K562 (cell line): ENCODE data around the gene DRGX. TPM values are rescaled to one million over a fixed set of nuclear protein-coding genes. Genes with fewer than 3 reads are reported as not detected.

Experiments
- ATAC-seq: fragments of 200-7000 bp; cut with Tn5 transposase; 3 replicates; pipeline ENCODE4 v1.9.1; 2020; ENCODE audit warnings: moderate library complexity
- BruUV-seq: library from RNA; stranded (reverse); fragments of 400-500 nt; replicated peaks from 2 replicates; lab custom pipeline; 2021; lab: Mats Ljungman, UMichigan
- CTCF ChIA-PET: fragments of 300-600 bp; formaldehyde crosslinking; extraction: SDS; loops from one replicate; lab custom pipeline; 2021; ENCODE audit warnings: low intra/inter-chr PET ratio; lab: Yijun Ruan, JAX
- POLR2A ChIA-PET: fragments of 300-600, 350-650 bp; sonication (Branson Sonifier 250); formaldehyde crosslinking; extraction: SDS; loops from one replicate; lab custom pipeline; 2021; ENCODE audit warnings: antibody characterized with exemption, inconsistent platforms; lab: Yijun Ruan, JAX
- DNase-seq, 4 experiments: peaks; one replicate each; pipeline versions ENCODE4 v3.0.0 to v3.0.0-alpha.2; 2011 to 2018; ENCODE audit warnings: low spot score in 3 of 4, mixed read lengths in 3 of 4; ENCODE audit errors: extremely low read depth in 1 of 4
- FAIRE-seq: peaks from 2 replicates; lab custom pipeline; 2011; peaks lifted over from hg19 to GRCh38; lab: Jason Lieb, UNC
- H2AFZ ChIP-seq: 2 replicates; pipeline ENCODE4 v1.6.0; 2011; ENCODE audit warnings: low read depth, low read length, control low read depth, inconsistent platforms
- H3K27ac ChIP-seq: fragments of 200-600 bp; 3 replicates; pipeline ENCODE4 v1.8.0; 2011; ENCODE audit warnings: low read depth, mild to moderate bottlenecking, control low read depth, inconsistent platforms, low read length, moderate library complexity, mixed read lengths; ENCODE audit errors: extremely low read depth
- H3K27me3 ChIP-seq, 2 experiments: fragments of 300-600 bp in 1 of 2; 2 replicates in 1 of 2; 3 replicates in 1 of 2; pipeline versions ENCODE4 v1.6.0 to v1.8.0; 2011; ENCODE audit warnings: inconsistent platforms in 2 of 2, low read length in 2 of 2, mild to moderate bottlenecking in 1 of 2, mixed read lengths in 1 of 2, moderate library complexity in 1 of 2; ENCODE audit not compliant: control insufficient read depth in 2 of 2, insufficient read depth in 2 of 2
- H3K36me3 ChIP-seq: fragments of 300-600 bp; 3 replicates; pipeline ENCODE4 v1.8.0; 2011; ENCODE audit warnings: mild to moderate bottlenecking, low read length, inconsistent platforms; ENCODE audit not compliant: control insufficient read depth, insufficient read depth
- H3K4me1 ChIP-seq, 2 experiments: fragments of 200-600 bp in 1 of 2; replicated peaks in 1 of 2; 2 replicates in 1 of 2; 3 replicates in 1 of 2; pipeline versions ENCODE4 v1.5.1 to v1.8.0; 2011; ENCODE audit warnings: inconsistent platforms in 2 of 2, low read length in 2 of 2, mild to moderate bottlenecking in 1 of 2, mixed read lengths in 1 of 2, moderate library complexity in 1 of 2; ENCODE audit not compliant: control insufficient read depth in 2 of 2, insufficient read depth in 2 of 2
- H3K4me2 ChIP-seq: 2 replicates; pipeline ENCODE4 v1.6.1; 2011; ENCODE audit warnings: low read length, control low read depth, inconsistent platforms, mixed read lengths; ENCODE audit not compliant: insufficient read depth
- H3K4me3 ChIP-seq: fragments of 200-600 bp; sonication (generic), shearing (Covaris generic); 2 replicates; pipeline ENCODE4 v1.5.1; 2016; ENCODE audit warnings: control low read depth, inconsistent platforms
- H3K79me2 ChIP-seq: fragments of 200-600 bp; 3 replicates; pipeline ENCODE4 v1.8.0; 2011; ENCODE audit warnings: low read length, inconsistent platforms; ENCODE audit not compliant: control insufficient read depth, insufficient read depth
- H3K9ac ChIP-seq, 2 experiments: 2 replicates each; pipeline versions ENCODE4 v1.6.0 to v1.6.1; 2011; ENCODE audit warnings: low read depth in 2 of 2, low read length in 2 of 2, control low read depth in 1 of 2, inconsistent platforms in 1 of 2, mild to moderate bottlenecking in 1 of 2, mixed read lengths in 1 of 2; ENCODE audit not compliant: insufficient read depth in 1 of 2
- H3K9me1 ChIP-seq: one replicate; pipeline ENCODE4 v1.6.0; 2011; ENCODE audit warnings: inconsistent platforms, mild to moderate bottlenecking, low read length, moderate library complexity; ENCODE audit not compliant: control insufficient read depth, insufficient read depth
- H3K9me3 ChIP-seq: replicated peaks from 2 replicates; pipeline ENCODE4 v1.5.1; 2011; ENCODE audit warnings: low read depth, low read length, inconsistent platforms; ENCODE audit not compliant: control insufficient read depth, insufficient read depth
- H4K20me1 ChIP-seq: replicated peaks from 2 replicates; pipeline ENCODE4 v1.6.1; 2011; ENCODE audit warnings: low read length, inconsistent platforms, mixed read lengths; ENCODE audit not compliant: control insufficient read depth, insufficient read depth
- NFE2 ChIP-seq: IDR thresholded peaks from 2 replicates; pipeline ENCODE4 v1.6.1; 2014; ENCODE audit warnings: antibody characterized with exemption, low read depth
- RNF219 ChIP-seq: fragments of 250-450 bp; sonication (Bioruptor Pico); IDR thresholded peaks from 2 replicates; pipeline ENCODE4 v1.5.0; 2022; ENCODE audit warnings: mild to moderate bottlenecking
- SPI1 ChIP-seq: IDR thresholded peaks from 2 replicates; pipeline ENCODE4 v1.6.1; 2011; ENCODE audit warnings: low read depth, low read length, control low read depth, borderline replicate concordance
- ZBTB11 ChIP-seq, 3 experiments: fragments of 200-800 bp in 1 of 3; fragments of 250-450 bp in 1 of 3; fragments of 450-650 bp in 1 of 3; sonication (Bioruptor Pico) in 1 of 3; sonication (Bioruptor generic) in 1 of 3; formaldehyde crosslinking in 1 of 3; IDR thresholded peaks; 2 replicates each; pipeline versions ENCODE4 v1.6.1 to v1.8.0; 2016 to 2022; ENCODE audit warnings: mild to moderate bottlenecking in 2 of 3, missing genetic modification characterization in 2 of 3, missing compliant biosample characterization in 1 of 3, moderate library complexity in 1 of 3
- WGBS: fragments of 100-300 bp; shearing (Covaris generic); methylation state at CpG from one replicate; pipeline ENCODE4 v1.1.6; 2016; ENCODE audit warnings: low coverage, mixed read lengths; ENCODE audit not compliant: insufficient coverage; ENCODE audit errors: missing lambda C conversion rate; 5-methylcytosine and 5-hydroxymethylcytosine counted together
- in situ Hi-C: fragments of 300-500 bp; cut with MboI; formaldehyde crosslinking; loops from 4 replicates; pipeline ENCODE4 v1.15.0; 2018; ENCODE audit warnings: inconsistent platforms, mixed read lengths
- intact Hi-C: fragments of 100-400 bp; cut with micrococcal nuclease; formaldehyde crosslinking; loops from 2 replicates; pipeline ENCODE4 v1.14.2; 2022
- polyA plus RNA-seq, 8 experiments: library from polyadenylated mRNA; depleted of rRNA in 4 of 8; stranded (reverse) in 5 of 8; unstranded in 3 of 8; fragments of >200 nt; fragmentation: Nextera tagmentation in 2 of 8; fragmentation: Illumina TruSeq in 1 of 8; extraction: Ambion mirVana in 2 of 8; extraction: Trizol in 1 of 8; gene quantifications; 2 replicates each; pipeline versions ENCODE4 v1.2.1 to v1.2.3, GENCODE V29; 2011 to 2014; ENCODE audit warnings: inconsistent platforms in 1 of 8, missing spikeins in 1 of 8
- total RNA-seq, 7 experiments: library from RNA; depleted of rRNA in 6 of 7; stranded (reverse); fragments of >200 nt in 6 of 7; fragmentation: Illumina TruSeq in 2 of 7; extraction: Trizol in 2 of 7; gene quantifications; 2 replicates each; pipeline versions ENCODE4 v1.2.1 to v1.2.3, GENCODE V29; 2011 to 2021; ENCODE audit warnings: low replicate concordance in 1 of 7

DRGX gene
- total and polyA plus RNA-seq, 9 of the 15 experiments (the other 6 are each of a cell fraction or from before 2014, with no cell fraction given): not detected

- TF ChIP-seq RNF219 (CRISPR knock-in tag) (no peak), SPI1 (peak; percentile 49; the same call in 1 of the 2 replicates), ZBTB11 (CRISPR knock-in tag; IDR thresholded peaks at IDR 0.05) (no peak), NFE2 (no peak)
- no peak overlapping the region for H3K27ac ChIP-seq
- ChIA-PET POLR2A (interaction anchor here (0.6 kb wide), 1 partner anchor 23 kb away, joined by 3 read pairs; no protein-coding TSS in a partner anchor), CTCF (no interaction called here)
- peaks cover 7 to 8% of the 10 kb centered on the region in 2 experiments; a peak in 3 of 5 replicates for H3K27me3 ChIP-seq
- no peaks in the 10 kb centered on the region for H3K36me3 ChIP-seq
- ATAC-seq: no peak
- no peaks in the 10 kb centered on the region for H3K4me1 ChIP-seq
- H3K79me2 ChIP-seq: no peaks in the 10 kb centered on the region
- DNase-seq: no peak
- no peak overlapping the region for H2AFZ ChIP-seq
- no TSS peak for BruUV-seq
- H3K9me1 ChIP-seq: no peaks in the 10 kb centered on the region
- H3K9me3 ChIP-seq: no peaks in the 10 kb centered on the region
- H3K4me3 ChIP-seq: no peak overlapping the region
- FAIRE-seq: no peak
- H3K4me2 ChIP-seq: no peak overlapping the region
- no peak overlapping the region for H3K9ac ChIP-seq
- in situ Hi-C loops (no loop called here), intact Hi-C loops (no loop called here)
- H4K20me1 ChIP-seq: no peaks in the 10 kb centered on the region; the same call in 1 of the 2 replicates
- 9% methylated on average over 2 of the region's 2 CpGs for WGBS
Observed at GRCh38 chr10:49344840-49345239, 51.0 kb downstream of the DRGX start.
